Islet precursor cell (in vitro differentiated cells): ENCODE results near the gene RRP9.
"Not testable (repeated sequence)": the region's sequence is repeated elsewhere in the genome, so short reads cannot be mapped to it uniquely, and the experiment has no call there.

Source experiments
- DNase-seq: peaks from one replicate; pipeline ENCODE4 v3.0.0-alpha.2; 2018

RRP9 gene

GRCh38 chr3:51937014-51937413 lies 4.7 kb downstream of the RRP9 start:
- peak; percentile 50 for DNase-seq

GRCh38 chr3:51935886-51936755 lies 5.6 kb downstream of the RRP9 start:
- no peak for DNase-seq

DNA sequence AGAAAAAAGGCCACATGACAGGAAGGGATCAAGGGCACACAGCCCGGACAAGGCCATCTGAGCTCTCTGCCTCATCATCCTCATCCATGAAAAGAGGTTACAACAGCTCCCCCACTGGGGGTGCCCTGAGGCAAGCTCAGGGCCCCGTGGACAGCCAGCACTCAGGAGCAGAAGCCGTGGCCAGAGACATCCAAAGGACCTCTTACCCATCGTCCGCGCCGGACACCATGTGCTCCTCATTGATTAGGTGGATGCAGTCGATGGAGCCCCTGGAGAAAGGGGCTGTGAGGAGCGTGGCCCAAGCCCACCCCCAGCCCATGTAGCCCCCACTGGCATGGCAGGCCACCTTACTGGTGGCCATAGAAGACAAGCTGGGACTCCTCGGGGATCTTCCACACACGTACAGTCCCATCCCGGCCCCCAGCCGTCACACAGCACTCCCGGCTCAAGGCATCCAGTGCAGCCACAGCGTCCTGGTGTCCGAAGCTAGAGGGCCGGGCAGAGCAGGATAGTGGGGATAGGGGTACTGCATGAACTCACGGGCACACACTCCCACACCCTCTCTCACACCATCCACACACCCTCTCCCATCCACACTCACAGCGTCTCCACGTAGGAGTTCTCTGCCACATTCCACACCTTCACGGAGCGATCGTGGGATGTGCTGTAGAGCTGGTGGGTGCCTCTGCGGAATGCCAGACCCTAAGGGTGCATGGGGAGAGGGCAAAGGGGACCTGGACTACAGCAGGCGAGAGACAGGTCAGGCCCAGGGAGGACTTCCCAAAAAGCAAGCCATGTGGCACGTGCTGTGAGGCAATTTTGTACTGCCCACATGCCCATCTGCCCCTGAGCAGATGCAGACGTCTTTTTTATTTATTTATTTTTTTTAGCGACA lies 6.5 kb downstream of the RRP9 start:
- no peak for DNase-seq

DNA sequence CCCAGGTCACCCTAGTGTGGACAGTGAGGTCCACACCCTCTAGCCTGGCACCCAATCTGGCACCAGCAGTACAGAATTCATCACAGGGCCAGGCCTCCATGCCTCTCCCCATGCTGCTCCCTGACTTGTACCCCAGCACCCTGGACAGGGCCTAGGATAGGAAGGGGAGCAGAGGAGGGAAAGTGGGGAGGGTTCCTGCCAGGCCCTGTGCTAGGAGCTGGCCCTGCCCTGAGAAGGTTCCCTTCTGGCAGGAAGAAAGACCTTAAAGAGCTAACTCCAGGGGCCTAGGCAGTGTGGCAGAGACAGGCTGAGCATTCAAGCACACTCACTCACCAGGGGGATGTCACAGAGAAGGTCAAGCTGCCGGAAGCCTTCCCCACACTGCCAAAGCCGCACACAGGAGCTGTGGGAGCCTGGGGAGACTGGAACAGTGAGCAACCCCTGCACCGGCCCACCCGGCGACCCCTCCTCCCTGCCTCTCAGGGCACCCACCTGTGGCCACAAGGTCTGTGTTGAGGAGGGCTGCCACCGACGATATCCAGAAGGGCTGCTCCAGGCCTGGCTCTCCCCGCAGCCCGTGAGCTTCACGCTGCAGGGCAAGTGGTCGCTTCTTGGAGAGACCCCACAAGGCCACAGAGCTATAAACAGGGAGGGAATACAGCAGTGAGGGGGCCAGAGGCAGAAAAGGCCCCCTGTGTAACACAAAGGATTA lies 7.4 kb downstream of the RRP9 start:
- DNase-seq = no peak

DNA sequence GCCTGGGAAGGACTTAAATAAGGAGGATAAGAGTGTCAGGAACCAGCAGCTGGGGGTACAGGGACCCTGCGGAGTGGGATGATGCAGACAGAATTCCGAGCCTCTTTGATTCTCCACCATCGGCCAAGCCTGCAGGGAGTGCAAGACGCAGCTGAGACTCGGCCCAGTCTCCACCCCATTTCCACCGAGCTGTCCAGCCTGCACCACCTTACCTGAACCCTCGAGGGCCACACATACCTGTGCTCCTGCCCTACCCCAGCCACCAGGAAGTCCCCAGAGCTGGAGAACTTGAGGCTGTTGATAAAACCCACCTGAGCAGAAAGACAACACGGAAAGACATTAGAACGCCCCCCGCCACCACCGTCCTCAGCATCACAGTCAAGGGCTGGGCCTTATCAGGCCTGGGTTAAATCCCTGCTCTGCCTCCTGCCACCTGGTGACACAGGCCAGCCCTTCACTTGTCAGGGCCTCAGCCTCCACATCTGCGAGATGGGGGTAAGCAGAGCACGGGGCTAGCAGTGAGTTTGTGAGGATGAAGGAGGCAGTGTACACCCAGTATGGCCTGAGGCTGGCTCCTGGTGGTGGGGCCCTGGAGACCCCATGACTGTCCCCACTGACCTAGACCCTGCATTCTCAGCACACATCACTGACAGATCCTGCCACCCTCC lies 8.1 kb downstream of the RRP9 start:
- no peak for DNase-seq

DNA sequence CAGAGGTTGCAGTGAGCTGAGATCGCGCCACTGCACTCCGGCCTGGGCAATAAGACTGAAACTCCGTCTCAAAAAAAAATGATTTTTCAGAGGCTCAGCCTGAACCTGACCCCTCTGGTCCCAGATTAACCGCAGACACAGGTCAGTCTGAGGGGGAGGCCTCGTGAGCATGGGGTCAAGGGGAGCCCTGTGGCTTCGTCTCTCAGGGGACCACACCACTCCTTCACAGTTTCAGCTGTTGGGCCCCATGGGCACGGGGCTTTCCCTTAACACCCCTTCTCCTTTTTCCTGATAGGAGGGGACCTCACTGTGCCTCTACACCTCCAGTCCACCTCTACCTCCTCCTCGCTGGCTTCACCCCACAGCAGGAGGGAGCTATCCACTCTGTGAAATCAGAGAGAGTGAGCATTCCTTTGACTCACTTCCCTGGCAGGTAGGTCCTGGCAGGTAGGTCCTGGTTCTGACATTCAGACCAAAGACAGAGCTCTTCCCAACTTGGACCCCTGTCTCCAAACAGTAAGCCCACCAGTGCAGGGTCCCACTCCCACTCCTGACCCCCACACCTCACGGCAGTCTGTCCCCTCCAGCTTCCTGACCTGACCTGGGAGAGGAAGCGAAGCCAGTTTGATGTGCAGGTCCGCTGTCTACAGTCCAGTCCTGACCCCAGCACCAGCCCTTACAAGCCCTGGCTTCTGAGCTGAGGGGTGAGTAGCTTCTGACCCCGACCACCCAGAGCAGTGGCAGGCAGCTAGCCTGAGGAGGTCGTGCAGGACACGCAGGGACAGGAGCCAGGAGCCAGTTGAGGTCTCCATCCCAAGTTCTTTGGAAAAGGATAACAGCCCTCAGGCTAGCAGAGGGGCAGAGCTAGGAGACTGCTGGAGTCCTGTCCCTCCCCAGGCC lies 9.0 kb downstream of the RRP9 start:
- no peak for DNase-seq

DNA sequence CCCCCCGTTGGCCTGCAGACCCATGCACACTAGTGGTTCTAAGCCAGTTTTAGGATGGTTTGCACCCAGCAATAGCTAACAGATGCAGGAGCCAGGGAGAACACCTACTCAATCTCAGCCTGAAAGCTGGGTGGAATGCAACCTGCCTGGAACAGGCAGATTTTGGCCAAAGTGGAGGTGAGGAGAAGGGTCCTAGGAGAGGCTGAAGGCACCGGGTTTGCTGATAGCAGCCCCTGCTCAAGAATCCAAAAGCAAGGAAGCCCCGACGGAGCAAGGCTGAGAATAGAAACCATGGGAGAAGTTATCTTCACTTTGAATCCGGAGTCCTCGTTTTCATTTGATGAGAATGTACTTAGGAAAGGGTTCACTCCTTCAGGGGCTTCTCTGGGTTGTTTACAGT lies 9.9 kb downstream of the RRP9 start:
- no peak for DNase-seq

GRCh38 chr3:51930439-51930838 lies 11.3 kb downstream of the RRP9 start:
- DNase-seq = no peak

DNA sequence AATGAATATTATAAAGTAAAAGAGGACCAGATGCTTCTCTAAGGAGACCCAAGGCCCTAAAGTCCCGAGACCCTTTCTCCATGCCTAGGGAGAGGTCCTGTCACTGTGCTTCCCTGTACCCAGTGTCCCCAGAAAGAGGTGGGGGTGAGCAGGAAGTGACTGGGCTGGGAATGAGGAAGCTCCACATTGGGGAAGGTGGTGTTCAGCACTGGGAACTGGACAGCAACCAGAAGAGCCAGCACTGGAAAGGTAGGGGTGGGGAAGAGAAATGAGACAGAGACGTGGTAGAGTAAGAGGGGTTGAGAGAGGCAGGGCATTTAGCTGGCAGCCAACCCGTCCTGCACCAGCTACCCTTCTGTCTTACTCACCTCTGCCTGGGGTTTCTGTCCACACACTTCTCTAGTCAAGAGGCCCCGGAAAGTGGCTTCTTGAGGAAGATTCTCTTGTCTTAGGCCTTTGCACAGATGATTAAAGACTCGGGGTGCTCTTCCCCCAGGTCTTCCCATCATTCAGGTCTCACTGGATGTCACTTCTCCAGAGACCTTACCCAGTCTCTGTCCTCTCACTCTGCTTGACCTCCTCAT lies 12.2 kb downstream of the RRP9 start:
- DNase-seq = no peak

- DNase-seq = not testable (repeated sequence)
Observed at GRCh38 chr3:51928981-51929380, 12.7 kb downstream of the RRP9 start.

DNA sequence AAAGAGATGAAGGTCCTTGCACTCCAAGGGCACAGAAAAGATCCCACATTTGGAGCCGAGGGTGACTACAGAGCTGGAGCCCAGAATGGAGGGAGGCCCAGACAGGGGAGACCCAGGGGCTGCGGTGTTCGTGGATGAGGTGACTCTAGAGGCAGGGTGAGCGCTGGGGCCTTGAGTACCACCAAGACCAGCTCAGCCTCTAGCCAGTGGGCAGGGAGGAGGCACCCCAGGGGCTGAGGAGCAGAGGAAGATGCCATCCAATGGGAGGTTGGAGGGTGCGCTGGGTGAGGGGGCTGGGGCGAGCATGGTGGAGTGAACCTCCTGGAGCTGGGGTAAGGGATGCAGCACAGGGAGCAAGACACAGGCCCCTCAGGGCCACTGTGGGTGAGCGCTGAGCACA lies 13.3 kb downstream of the RRP9 start:
- no peak for DNase-seq

DNA sequence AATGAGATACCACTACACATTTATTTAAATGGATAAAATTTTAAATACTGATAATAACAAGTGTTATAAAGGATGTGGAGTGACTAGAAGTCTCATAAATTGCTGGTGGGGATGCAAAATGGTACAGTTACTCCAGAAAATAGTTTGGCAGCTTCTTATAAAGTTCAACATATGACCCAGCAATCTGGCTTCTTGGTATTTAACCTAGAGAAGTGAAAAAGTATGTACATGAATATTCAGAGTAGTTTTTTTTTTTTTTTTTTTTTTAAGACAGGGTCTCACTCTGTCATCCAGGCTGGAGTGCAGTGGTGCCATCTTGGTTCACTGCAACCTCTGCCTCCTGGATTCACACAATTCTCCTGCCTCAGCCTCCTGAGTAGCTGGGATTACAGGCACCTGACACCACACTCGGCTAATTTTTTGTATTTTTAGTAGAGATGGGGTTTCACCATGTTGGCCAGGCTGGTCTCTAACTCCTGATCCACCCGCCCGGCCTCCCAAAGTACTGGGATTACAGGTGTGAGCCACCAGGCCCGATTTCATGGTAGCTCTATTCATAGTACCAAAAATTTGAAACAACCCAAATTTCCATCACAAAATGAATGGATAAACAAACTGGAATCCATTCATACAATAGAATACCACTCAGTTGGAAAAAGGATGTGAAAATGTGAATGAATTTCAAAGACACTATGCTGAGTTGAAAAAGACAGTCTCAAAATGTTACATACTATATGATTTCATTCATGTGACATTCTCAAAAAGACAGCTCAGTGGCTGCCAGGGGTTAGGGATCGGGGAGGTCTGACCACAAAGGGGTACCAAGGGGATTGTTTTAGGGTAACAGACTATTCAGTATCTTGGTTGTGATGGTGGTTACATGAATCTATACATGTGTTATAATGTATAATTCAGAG lies 14.4 kb downstream of the RRP9 start:
- DNase-seq = no peak

DNA sequence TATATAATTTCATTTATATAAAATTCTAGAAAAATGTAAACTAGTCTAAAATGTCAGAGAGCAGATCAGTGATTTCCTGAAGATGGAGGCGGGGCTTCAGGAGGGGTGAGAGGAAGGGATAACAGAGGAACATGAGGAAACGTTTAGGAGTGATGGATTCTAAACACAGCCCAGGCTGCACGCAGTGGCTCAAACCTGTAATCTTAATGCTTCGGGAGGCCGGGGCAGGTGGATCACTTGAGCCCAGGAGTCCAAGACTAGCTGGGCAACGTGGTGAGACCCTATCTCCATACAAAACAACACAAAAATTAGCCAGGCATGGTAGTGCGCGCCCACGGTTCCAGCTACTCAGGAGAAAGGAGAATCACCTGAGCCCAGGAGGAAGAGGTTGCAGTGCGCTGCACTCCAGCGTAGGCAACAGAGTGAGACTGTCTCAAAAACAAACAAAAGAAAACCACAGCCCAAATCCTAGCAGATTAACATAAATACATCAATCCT lies 20.6 kb downstream of the RRP9 start:
- DNase-seq = no peak

GRCh38 chr3:51916418-51916817 lies 25.3 kb downstream of the RRP9 start:
- DNase-seq = no peak

DNA sequence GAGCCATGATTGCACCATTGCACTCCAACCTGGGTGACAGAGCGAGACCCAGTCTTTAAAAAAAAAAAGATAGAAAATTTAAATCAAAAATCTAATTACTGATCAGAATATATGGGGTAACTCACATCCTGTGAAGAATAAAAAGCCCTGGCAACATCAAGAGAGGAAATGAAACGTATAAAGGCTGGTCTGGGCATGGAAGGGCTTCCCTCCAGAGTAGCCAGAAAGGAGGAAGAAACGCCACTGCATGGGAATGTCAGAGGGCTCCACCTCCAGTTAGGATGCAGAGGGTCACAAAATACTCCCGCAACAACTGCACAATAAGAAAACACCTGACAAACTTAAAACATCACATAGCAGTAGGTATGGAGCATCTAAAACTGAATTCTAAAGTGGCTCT lies 33.7 kb downstream of the RRP9 start:
- no peak for DNase-seq

- no peak for DNase-seq
Observed at GRCh38 chr3:51904034-51904823, 37.5 kb downstream of the RRP9 start.

- DNase-seq = peak; percentile 66
Observed at GRCh38 chr3:51902361-51902760, 39.3 kb downstream of the RRP9 start.

- not testable (repeated sequence) for DNase-seq
Observed at GRCh38 chr3:51900043-51900442, 41.7 kb downstream of the RRP9 start.

DNA sequence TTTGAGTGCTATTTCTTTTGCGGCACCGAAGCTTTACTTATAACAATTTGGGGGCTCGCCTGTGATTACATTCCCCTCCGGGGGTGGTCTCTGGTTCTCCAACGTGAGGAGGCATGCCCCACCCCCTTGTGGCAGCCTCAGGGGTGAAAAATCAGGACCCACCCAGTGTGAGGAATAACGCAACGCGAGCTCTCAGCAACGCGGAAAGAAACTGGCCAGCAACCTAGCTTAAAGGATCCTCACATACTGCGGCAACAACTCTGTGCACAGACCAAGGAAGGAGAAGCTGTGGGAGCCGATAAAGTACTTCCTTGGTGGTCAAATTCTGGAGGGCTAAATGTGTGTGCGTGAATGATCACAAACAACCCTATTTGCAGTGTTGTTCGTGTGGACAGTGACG lies 44.3 kb downstream of the RRP9 start:
- DNase-seq = no peak
